Activated CD8-positive, alpha-beta T cell treated with anti-CD3 and anti-CD28 coated beads for 36 hours (primary cell): Measurements from ENCODE around the gene RHBDD3. TPM values are rescaled to one million over a fixed set of nuclear protein-coding genes. Genes with fewer than 3 reads are reported as not detected.

Source experiments
- ATAC-seq: fragments of 200-7000 bp; cut with Tn5 transposase; one replicate; pipeline ENCODE4 v1.10.0; 2021; ENCODE audit warnings: mild to moderate bottlenecking, moderate library complexity
- CTCF ChIA-PET: fragments of 350-600 bp; sonication (Branson Sonifier 250); formaldehyde crosslinking; loops from one replicate; lab custom pipeline; 2021; ENCODE audit warnings: antibody characterized with exemption; lab: Charles Lee
- POLR2A ChIA-PET: fragments of 350-600 bp; sonication (Branson Sonifier 250); formaldehyde crosslinking; loops from one replicate; lab custom pipeline; 2021; ENCODE audit warnings: antibody characterized with exemption; lab: Charles Lee
- DNase-seq: peaks from one replicate; pipeline ENCODE4 v3.0.0-alpha.2; 2020
- H3K27ac Mint-ChIP-seq: one replicate; pipeline ENCODE4 v1.8.0; 2021; ENCODE audit warnings: mild to moderate bottlenecking, mixed read lengths
- H3K27me3 Mint-ChIP-seq: one replicate; pipeline ENCODE4 v1.8.0; 2021; ENCODE audit warnings: mixed read lengths
- H3K36me3 Mint-ChIP-seq: one replicate; pipeline ENCODE4 v1.8.0; 2021; ENCODE audit warnings: low read depth, mixed read lengths
- H3K4me1 Mint-ChIP-seq: one replicate; pipeline ENCODE4 v1.8.0; 2021; ENCODE audit warnings: low read depth, mixed read lengths
- H3K4me3 Mint-ChIP-seq: one replicate; pipeline ENCODE4 v1.8.0; 2021; ENCODE audit warnings: mild to moderate bottlenecking, moderate library complexity, mixed read lengths
- H3K9me3 Mint-ChIP-seq: one replicate; pipeline ENCODE4 v1.8.0; 2021; ENCODE audit warnings: mixed read lengths
- CTCF ChIP-seq: fragments of 200-600 bp; IDR thresholded peaks from one replicate; pipeline ENCODE4 v1.8.0; 2022; ENCODE audit warnings: antibody characterized with exemption, mild to moderate bottlenecking
- intact Hi-C: fragments of 100-400 bp; cut with micrococcal nuclease; formaldehyde crosslinking; loops from one replicate; pipeline ENCODE4 v1.10.0; 2022
- total RNA-seq, 2 experiments: library from RNA; stranded (reverse); gene quantifications; one replicate each; pipeline ENCODE4 v1.2.3, GENCODE V29; 2021

Gene RHBDD3
- total RNA-seq, 2 experiments from 2014 or later, result 24.5 to 25.4 TPM

DNA sequence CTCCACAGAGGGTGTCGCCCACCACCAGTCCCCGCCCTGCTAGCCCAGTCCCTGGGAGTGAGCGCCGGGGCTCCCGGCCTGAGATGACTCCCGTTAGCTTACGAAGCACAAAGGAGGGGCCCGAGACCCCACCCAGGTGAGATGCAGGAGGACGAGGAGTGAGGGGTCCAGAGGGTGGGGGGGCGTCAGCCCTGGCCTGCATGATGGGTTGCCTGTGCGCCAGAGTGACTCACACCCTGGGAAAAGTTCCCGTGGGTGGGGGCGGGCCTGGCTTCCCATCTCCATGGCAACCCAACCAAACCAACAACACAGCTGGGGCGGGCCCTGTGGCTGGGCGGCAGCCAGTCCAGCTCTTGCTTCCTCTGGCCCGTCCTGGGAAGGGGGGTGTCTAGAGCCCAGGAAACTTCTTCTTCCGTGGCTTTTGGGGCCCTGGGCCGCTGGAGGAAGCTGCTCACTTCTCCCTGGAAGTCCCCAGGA lies 43.1 kb upstream of the RHBDD3 start:
- Mint-ChIP-seq H3K27ac (no peak overlapping the region), H3K4me1 (peaks cover 48% of the 10 kb centered on the region), H3K27me3 (peaks cover 41% of the 10 kb centered on the region), H3K4me3 (no peak overlapping the region), H3K36me3 (no peaks in the 10 kb centered on the region), H3K9me3 (no peaks in the 10 kb centered on the region)
- ChIA-PET CTCF (no interaction called here), POLR2A (interaction anchor here (0.7 to 1.6 kb wide), 4 partner anchors 9 to 44 kb away, joined by 3 to 4 read pairs (median 3); partner anchors contain the start of gene RHBDD3)
- intact Hi-C loops, result no loop called here
- DNase-seq, result peak; percentile 84
- no peak for TF ChIP-seq CTCF
- ATAC-seq, result peak; percentile 53

GRCh38 chr22:29310065-29310862 lies 42.5 kb upstream of the RHBDD3 start:
- H3K4me3 Mint-ChIP-seq, result no peak overlapping the region
- ChIA-PET CTCF (no interaction called here), POLR2A (interaction anchor here (1.0 to 1.6 kb wide), 3 partner anchors 8 to 43 kb away, joined by 3 to 4 read pairs (median 3); partner anchors contain the start of gene RHBDD3)
- H3K27ac Mint-ChIP-seq, result no peak overlapping the region
- intact Hi-C loops, result no loop called here
- H3K27me3 Mint-ChIP-seq, result peaks cover 44% of the 10 kb centered on the region
- H3K36me3 Mint-ChIP-seq, result no peaks in the 10 kb centered on the region
- no peaks in the 10 kb centered on the region for H3K9me3 Mint-ChIP-seq
- DNase-seq (no peak), ATAC-seq (no peak)
- H3K4me1 Mint-ChIP-seq, result peaks cover 49% of the 10 kb centered on the region
- no peak for TF ChIP-seq CTCF

DNA sequence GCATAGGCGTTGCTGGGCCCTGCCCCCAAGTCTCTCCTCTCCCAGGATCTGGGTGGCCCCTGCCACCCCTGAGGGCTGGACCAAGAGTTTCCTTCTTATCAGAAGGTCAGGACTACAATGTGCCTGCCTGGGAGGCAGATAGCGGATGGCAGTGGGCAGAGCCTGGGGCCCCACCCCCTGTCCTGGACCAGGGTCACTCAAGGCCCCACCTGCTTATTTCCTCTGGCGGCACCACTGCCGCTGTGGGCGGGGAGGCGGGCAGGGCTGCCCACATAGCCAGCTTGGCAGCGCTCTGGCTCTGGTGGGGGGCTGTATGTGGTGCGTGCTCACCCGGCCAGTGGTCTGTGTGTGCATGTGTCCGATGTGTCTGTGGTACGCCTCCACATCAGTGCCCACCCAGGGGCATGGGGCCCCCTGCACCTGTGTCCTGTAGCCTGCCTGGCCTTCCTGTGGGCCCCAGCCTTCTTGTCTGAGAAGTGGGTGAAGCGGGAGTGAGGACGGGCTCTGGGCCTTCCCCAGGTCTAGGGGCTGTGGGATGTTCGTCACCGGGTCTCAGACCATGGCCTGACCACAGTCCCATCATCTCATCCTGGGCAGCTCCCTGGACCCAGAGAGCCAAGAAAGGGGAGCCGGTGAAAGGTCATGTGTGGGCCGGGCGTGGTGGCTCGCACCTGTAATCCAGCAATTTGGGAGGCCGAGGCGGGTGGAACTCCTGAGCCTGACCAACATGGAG lies 41.7 kb upstream of the RHBDD3 start:
- no peak for DNase-seq
- H3K4me1 Mint-ChIP-seq, result peaks cover 46% of the 10 kb centered on the region
- no peak overlapping the region for H3K4me3 Mint-ChIP-seq
- POLR2A ChIA-PET, result interaction anchor here (1.8 kb wide), 1 partner anchor 31 kb away, joined by 7 read pairs; no protein-coding TSS in a partner anchor
- CTCF ChIA-PET, result no interaction called here
- ATAC-seq, result no peak
- no peak overlapping the region for H3K27ac Mint-ChIP-seq
- H3K36me3 Mint-ChIP-seq, result no peaks in the 10 kb centered on the region
- no peaks in the 10 kb centered on the region for H3K9me3 Mint-ChIP-seq
- TF ChIP-seq CTCF, result no peak
- intact Hi-C loops, result no loop called here
- peaks cover 45% of the 10 kb centered on the region for H3K27me3 Mint-ChIP-seq

GRCh38 chr22:29308791-29309262 lies 41.0 kb upstream of the RHBDD3 start:
- CTCF ChIA-PET, result no interaction called here
- Mint-ChIP-seq H3K36me3 (no peaks in the 10 kb centered on the region), H3K27ac (no peak overlapping the region), H3K9me3 (no peaks in the 10 kb centered on the region), H3K4me3 (no peak overlapping the region), H3K27me3 (peaks cover 43% of the 10 kb centered on the region), H3K4me1 (peaks cover 39% of the 10 kb centered on the region)
- intact Hi-C loops, result no loop called here
- POLR2A ChIA-PET, result interaction anchor here (0.7 to 1.8 kb wide), 2 partner anchors 30 to 481 kb away, joined by 3 to 7 read pairs; no protein-coding TSS in a partner anchor
- TF ChIP-seq CTCF, result no peak
- ATAC-seq (peak; percentile 48), DNase-seq (peak; percentile 73)
